ENCODE measurements around the gene ZFR. TPM values are rescaled to one million over a fixed set of nuclear protein-coding genes. Genes with fewer than 3 reads are reported as not detected.
"Not testable (repeated sequence)": the region's sequence is repeated elsewhere in the genome, so short reads cannot be mapped to it uniquely, and the experiment has no call there.

The ZFR gene
- total and polyA plus RNA-seq, 12 donors = 26.8 to 78.6 (median 58.6) TPM

GRCh38 chr5:32453916-32454315 lies 9.4 kb upstream of the ZFR start:
- Histone ChIP-seq H3K4me1 (no peaks in the 10 kb centered on the region), H3K27me3 (no peaks in the 10 kb centered on the region), H3K4me3 (no peak overlapping the region), H3K9me3 (no peaks in the 10 kb centered on the region), H3K36me3 (no peaks in the 10 kb centered on the region), H3K27ac (no peak overlapping the region)
- ATAC-seq (no peak), DNase-seq (no peak)
- intact Hi-C loops (cut with DNase I) = no loop called here
- WGBS, 2 donors = 94 to 96% methylated on average over 5 of the region's 5 CpGs
- no peak for TF ChIP-seq CTCF (IDR thresholded peaks at IDR 0.05)

GRCh38 chr5:32452316-32452715 lies 7.8 kb upstream of the ZFR start:
- H3K27ac ChIP-seq; intact Hi-C loops (cut with DNase I); ATAC-seq; H3K4me3 ChIP-seq; DNase-seq; H3K4me1 ChIP-seq; H3K27me3 ChIP-seq; H3K9me3 ChIP-seq; H3K36me3 ChIP-seq: not testable (repeated sequence)
- WGBS, 2 donors = 78 to 80% methylated on average over 6 of the region's 6 CpGs

GRCh38 chr5:32450952-32451351 lies 6.4 kb upstream of the ZFR start:
- no peaks in the 10 kb centered on the region for H3K36me3 ChIP-seq
- H3K27ac ChIP-seq = no peak overlapping the region
- H3K4me1 ChIP-seq = no peaks in the 10 kb centered on the region
- 51 to 55% methylated on average over 1 of the region's 1 CpG for WGBS, 2 donors
- no peaks in the 10 kb centered on the region for H3K27me3 ChIP-seq
- ATAC-seq (no peak), DNase-seq (no peak)
- H3K9me3 ChIP-seq = no peaks in the 10 kb centered on the region
- intact Hi-C loops (cut with DNase I) = no loop called here
- TF ChIP-seq CTCF (IDR thresholded peaks at IDR 0.05) = no peak
- H3K4me3 ChIP-seq = no peak overlapping the region

GRCh38 chr5:32449262-32449661 lies 4.7 kb upstream of the ZFR start:
- ATAC-seq (no peak), DNase-seq (no peak)
- no peaks in the 10 kb centered on the region for H3K36me3 ChIP-seq
- H3K9me3 ChIP-seq = no peaks in the 10 kb centered on the region
- no peak overlapping the region for H3K27ac ChIP-seq
- H3K4me1 ChIP-seq = peaks cover 0 to 11% (median 0%) of the 10 kb centered on the region in 9 donors
- H3K27me3 ChIP-seq = no peaks in the 10 kb centered on the region
- TF ChIP-seq CTCF (IDR thresholded peaks at IDR 0.05) = no peak
- WGBS, 2 donors = 80 to 81% methylated on average over 2 of the region's 2 CpGs
- intact Hi-C loops (cut with DNase I) = no loop called here
- H3K4me3 ChIP-seq = no peak overlapping the region

GRCh38 chr5:32446630-32447029 lies 2.1 kb upstream of the ZFR start:
- Histone ChIP-seq H3K27me3 (no peaks in the 10 kb centered on the region), H3K9me3 (no peaks in the 10 kb centered on the region), H3K36me3 (no peaks in the 10 kb centered on the region), H3K4me3 (no peak overlapping the region), H3K4me1 (peaks cover 7 to 29% (median 17%) of the 10 kb centered on the region in 9 donors), H3K27ac (no peak overlapping the region)
- no peak for TF ChIP-seq CTCF (IDR thresholded peaks at IDR 0.05)
- intact Hi-C loops (cut with DNase I) = no loop called here
- no peak for ATAC-seq
- WGBS, 2 donors = 92 to 95% methylated on average over 5 of the region's 5 CpGs
- no peak for DNase-seq
